Measurements from ENCODE around the gene SRPK2.

DNA sequence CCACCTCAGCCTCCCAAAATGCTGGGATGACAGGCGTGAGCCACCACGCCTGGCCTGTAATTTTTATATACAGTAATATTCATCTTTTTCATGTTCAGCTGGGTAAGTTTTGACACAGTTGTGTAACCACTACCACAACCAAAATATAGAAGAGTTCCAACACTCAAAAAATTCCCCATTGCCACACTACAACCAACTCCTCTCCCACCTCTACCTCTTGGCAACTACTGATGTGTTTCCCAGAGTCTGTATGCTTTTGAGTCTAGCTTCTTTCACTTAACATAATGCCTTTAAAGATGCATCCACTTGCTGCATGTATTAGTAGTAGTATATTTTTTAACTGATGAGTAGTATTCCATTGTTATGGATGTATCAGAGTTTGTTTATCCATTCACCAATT, 90.7 kb downstream of the SRPK2 start:
- TF ChIP-seq NRF1 (IDR thresholded peaks at IDR 0.05; ENCODE audit: low read depth, low read length) (no peak), JUND (IDR thresholded peaks at IDR 0.05; ENCODE audit: low read length) (no peak), EZH2 (IDR thresholded peaks at IDR 0.05; ENCODE audit: low read depth, low read length, severe bottlenecking) (no peak), SP1 (IDR thresholded peaks at IDR 0.05; ENCODE audit: low read depth, low read length) (no peak)
- TF ChIP-seq, protein P1, sequence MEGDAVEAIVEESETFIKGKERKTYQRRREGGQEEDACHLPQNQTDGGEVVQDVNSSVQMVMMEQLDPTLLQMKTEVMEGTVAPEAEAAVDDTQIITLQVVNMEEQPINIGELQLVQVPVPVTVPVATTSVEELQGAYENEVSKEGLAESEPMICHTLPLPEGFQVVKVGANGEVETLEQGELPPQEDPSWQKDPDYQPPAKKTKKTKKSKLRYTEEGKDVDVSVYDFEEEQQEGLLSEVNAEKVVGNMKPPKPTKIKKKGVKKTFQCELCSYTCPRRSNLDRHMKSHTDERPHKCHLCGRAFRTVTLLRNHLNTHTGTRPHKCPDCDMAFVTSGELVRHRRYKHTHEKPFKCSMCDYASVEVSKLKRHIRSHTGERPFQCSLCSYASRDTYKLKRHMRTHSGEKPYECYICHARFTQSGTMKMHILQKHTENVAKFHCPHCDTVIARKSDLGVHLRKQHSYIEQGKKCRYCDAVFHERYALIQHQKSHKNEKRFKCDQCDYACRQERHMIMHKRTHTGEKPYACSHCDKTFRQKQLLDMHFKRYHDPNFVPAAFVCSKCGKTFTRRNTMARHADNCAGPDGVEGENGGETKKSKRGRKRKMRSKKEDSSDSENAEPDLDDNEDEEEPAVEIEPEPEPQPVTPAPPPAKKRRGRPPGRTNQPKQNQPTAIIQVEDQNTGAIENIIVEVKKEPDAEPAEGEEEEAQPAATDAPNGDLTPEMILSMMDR (IDR thresholded peaks at IDR 0.05; ENCODE audit: control extremely low read depth in 1 of 3, insufficient read depth in 1 of 3, low read depth in 1 of 3, low read length in 3 of 3): no peak
